K562 (cell line): ENCODE results near the gene SLC44A2. TPM values are rescaled to one million over a fixed set of nuclear protein-coding genes. Genes with fewer than 3 reads are reported as not detected.

Experiments used
- CBFA2T2 ChIP-seq: fragments of 450-650 bp; conservative IDR thresholded peaks from 2 replicates; pipeline ENCODE4 v1.6.1; 2017; ENCODE audit warnings: mild to moderate bottlenecking
- CHD4 ChIP-seq: fragments of 200-600 bp; sonication (generic); IDR thresholded peaks from 3 replicates; pipeline ENCODE4 v1.6.1; 2012; ENCODE audit warnings: low read depth, mild to moderate bottlenecking, mixed read lengths, low read length, inconsistent platforms; ENCODE audit not compliant: insufficient read depth, insufficient replicate concordance, poor library complexity, severe bottlenecking
- ELF2 ChIP-seq: fragments of 250-450 bp; sonication (Bioruptor Pico); IDR thresholded peaks from 2 replicates; pipeline ENCODE4 v1.5.0; 2021; ENCODE audit warnings: mild to moderate bottlenecking
- ESRRA ChIP-seq: fragments of 450-650 bp; IDR thresholded peaks from 2 replicates; pipeline ENCODE4 v1.6.1; 2014; ENCODE audit warnings: low read depth, mild to moderate bottlenecking, moderate library complexity, borderline replicate concordance
- FOS ChIP-seq: IDR thresholded peaks from 3 replicates; pipeline ENCODE4 v1.6.1; 2011; ENCODE audit not compliant: insufficient read length; ENCODE audit errors: extremely low read depth
- HMGXB4 ChIP-seq: sonication (generic); formaldehyde crosslinking; IDR thresholded peaks from 2 replicates; pipeline ENCODE4 v1.8.1; 2023; ENCODE audit warnings: mild to moderate bottlenecking, missing genetic modification reagents
- KLF16 ChIP-seq: IDR thresholded peaks from 2 replicates; pipeline ENCODE4 v1.6.1; 2016; ENCODE audit warnings: antibody characterized with exemption
- NONO ChIP-seq, 2 experiments: fragments of 200-400 bp in 1 of 2; fragments of 450-650 bp in 1 of 2; formaldehyde crosslinking in 1 of 2; IDR thresholded peaks; 2 replicates each; pipeline ENCODE4 v1.6.1; 2017; ENCODE audit warnings: low read depth in 2 of 2, mild to moderate bottlenecking in 2 of 2, moderate library complexity in 2 of 2, low read length in 1 of 2
- PBX2 ChIP-seq, 2 experiments: IDR thresholded peaks in 1 of 2; conservative IDR thresholded peaks in 1 of 2; 2 replicates each; pipeline ENCODE4 v1.6.1; 2016; ENCODE audit warnings: low read depth in 2 of 2, mild to moderate bottlenecking in 1 of 2, missing compliant biosample characterization in 1 of 2, missing genetic modification characterization in 1 of 2, moderate library complexity in 1 of 2
- PHF20 ChIP-seq: fragments of 450-650 bp; IDR thresholded peaks from 2 replicates; pipeline ENCODE4 v1.6.1; 2018; ENCODE audit not compliant: partially characterized antibody
- POLR2AphosphoS5 ChIP-seq: IDR thresholded peaks from 2 replicates; pipeline ENCODE4 v1.6.1; 2011; ENCODE audit warnings: mild to moderate bottlenecking, low read depth, low read length, moderate library complexity; ENCODE audit not compliant: control insufficient read depth, insufficient read depth
- RB1 ChIP-seq: fragments of 450-650 bp; IDR thresholded peaks from 2 replicates; pipeline ENCODE4 v1.6.1; 2017; ENCODE audit warnings: low read depth, mild to moderate bottlenecking
- RNF2 ChIP-seq: sonication (generic); IDR thresholded peaks from 2 replicates; pipeline ENCODE4 v1.6.1; 2016
- RUNX1 ChIP-seq: sonication (generic); IDR thresholded peaks from 2 replicates; pipeline ENCODE4 v1.6.1; 2016; ENCODE audit warnings: antibody characterized with exemption, low read depth
- TAF9B ChIP-seq: fragments of 450-650 bp; IDR thresholded peaks from 2 replicates; pipeline ENCODE4 v1.6.1; 2018; ENCODE audit warnings: mild to moderate bottlenecking; ENCODE audit not compliant: partially characterized antibody
- ZNF146 ChIP-seq: IDR thresholded peaks from one replicate; pipeline ENCODE4 v1.6.1; 2018; ENCODE audit warnings: missing compliant biosample characterization; ENCODE audit not compliant: unreplicated experiment
- ZNF707 ChIP-seq: fragments of 250-450 bp; sonication (Bioruptor Pico); conservative IDR thresholded peaks from 2 replicates; pipeline ENCODE4 v1.8.0; 2022; ENCODE audit warnings: inconsistent platforms, mild to moderate bottlenecking, moderate library complexity
- ZNF75A ChIP-seq: fragments of 450-650 bp; formaldehyde crosslinking; IDR thresholded peaks from 2 replicates; pipeline ENCODE4 v1.4.0; 2020; ENCODE audit warnings: mild to moderate bottlenecking
- polyA plus RNA-seq, 8 experiments: library from polyadenylated mRNA; depleted of rRNA in 4 of 8; stranded (reverse) in 5 of 8; unstranded in 3 of 8; fragments of >200 nt; fragmentation: Nextera tagmentation in 2 of 8; fragmentation: Illumina TruSeq in 1 of 8; extraction: Ambion mirVana in 2 of 8; extraction: Trizol in 1 of 8; gene quantifications; 2 replicates each; pipeline versions ENCODE4 v1.2.1 to v1.2.3, GENCODE V29; 2011 to 2014; ENCODE audit warnings: inconsistent platforms in 1 of 8, missing spikeins in 1 of 8
- total RNA-seq, 7 experiments: library from RNA; depleted of rRNA in 6 of 7; stranded (reverse); fragments of >200 nt in 6 of 7; fragmentation: Illumina TruSeq in 2 of 7; extraction: Trizol in 2 of 7; gene quantifications; 2 replicates each; pipeline versions ENCODE4 v1.2.1 to v1.2.3, GENCODE V29; 2011 to 2021; ENCODE audit warnings: low replicate concordance in 1 of 7
- TF ChIP-seq, protein P1 (sequence below): sonication (generic); formaldehyde crosslinking; IDR thresholded peaks from 2 replicates; pipeline ENCODE4 v1.8.0; 2023; ENCODE audit warnings: mild to moderate bottlenecking, missing genetic modification reagents

Gene SLC44A2
- total and polyA plus RNA-seq, 9 of the 15 experiments (the other 6 are each of a cell fraction or from before 2014, with no cell fraction given): 1.1 to 34.2 (median 8.1) TPM

- peak; percentile 85 for TF ChIP-seq TAF9B
- TF ChIP-seq KLF16: peak; percentile 92
- peak; percentile 47; the same call in 1 of the 2 replicates for TF ChIP-seq RUNX1
- TF ChIP-seq POLR2AphosphoS5: peak; percentile 82
- peak; percentile 8; the same call in 1 of the 2 replicates for TF ChIP-seq RB1
- peak; percentile 93 for TF ChIP-seq ELF2 (CRISPR knock-in tag)
- TF ChIP-seq PBX2 (CRISPR knock-in tag; IDR thresholded peaks at IDR 0.05; ENCODE audit: low read depth): no peak
- no peak for TF ChIP-seq PBX2 (tag; conservative IDR thresholded peaks at IDR 0.05; ENCODE audit: low read depth)
- peak; percentile 71 for TF ChIP-seq FOS
- no peak for TF ChIP-seq CHD4
- no peak; a peak in 1 of 4 replicates for TF ChIP-seq NONO (IDR thresholded peaks at IDR 0.05; ENCODE audit: low read depth in 2 of 2, low read length in 1 of 2)
- TF ChIP-seq ZNF707 (CRISPR knock-in tag): 0 out of 2 replicates have a peak, but pooled peaks have one; percentile 58
- 0 out of 2 replicates have a peak, but pooled peaks have one; percentile 50 for TF ChIP-seq ZNF75A (CRISPR knock-in tag)
- no peak for TF ChIP-seq ZNF146 (CRISPR knock-in tag)
- peak; percentile 99 for TF ChIP-seq CBFA2T2
- 0 out of 2 replicates have a peak, but pooled peaks have one; percentile 18 for TF ChIP-seq HMGXB4 (CRISPR knock-in tag)
- TF ChIP-seq ESRRA: peak; percentile 93
- TF ChIP-seq, protein P1, sequence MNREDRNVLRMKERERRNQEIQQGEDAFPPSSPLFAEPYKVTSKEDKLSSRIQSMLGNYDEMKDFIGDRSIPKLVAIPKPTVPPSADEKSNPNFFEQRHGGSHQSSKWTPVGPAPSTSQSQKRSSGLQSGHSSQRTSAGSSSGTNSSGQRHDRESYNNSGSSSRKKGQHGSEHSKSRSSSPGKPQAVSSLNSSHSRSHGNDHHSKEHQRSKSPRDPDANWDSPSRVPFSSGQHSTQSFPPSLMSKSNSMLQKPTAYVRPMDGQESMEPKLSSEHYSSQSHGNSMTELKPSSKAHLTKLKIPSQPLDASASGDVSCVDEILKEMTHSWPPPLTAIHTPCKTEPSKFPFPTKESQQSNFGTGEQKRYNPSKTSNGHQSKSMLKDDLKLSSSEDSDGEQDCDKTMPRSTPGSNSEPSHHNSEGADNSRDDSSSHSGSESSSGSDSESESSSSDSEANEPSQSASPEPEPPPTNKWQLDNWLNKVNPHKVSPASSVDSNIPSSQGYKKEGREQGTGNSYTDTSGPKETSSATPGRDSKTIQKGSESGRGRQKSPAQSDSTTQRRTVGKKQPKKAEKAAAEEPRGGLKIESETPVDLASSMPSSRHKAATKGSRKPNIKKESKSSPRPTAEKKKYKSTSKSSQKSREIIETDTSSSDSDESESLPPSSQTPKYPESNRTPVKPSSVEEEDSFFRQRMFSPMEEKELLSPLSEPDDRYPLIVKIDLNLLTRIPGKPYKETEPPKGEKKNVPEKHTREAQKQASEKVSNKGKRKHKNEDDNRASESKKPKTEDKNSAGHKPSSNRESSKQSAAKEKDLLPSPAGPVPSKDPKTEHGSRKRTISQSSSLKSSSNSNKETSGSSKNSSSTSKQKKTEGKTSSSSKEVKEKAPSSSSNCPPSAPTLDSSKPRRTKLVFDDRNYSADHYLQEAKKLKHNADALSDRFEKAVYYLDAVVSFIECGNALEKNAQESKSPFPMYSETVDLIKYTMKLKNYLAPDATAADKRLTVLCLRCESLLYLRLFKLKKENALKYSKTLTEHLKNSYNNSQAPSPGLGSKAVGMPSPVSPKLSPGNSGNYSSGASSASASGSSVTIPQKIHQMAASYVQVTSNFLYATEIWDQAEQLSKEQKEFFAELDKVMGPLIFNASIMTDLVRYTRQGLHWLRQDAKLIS (CRISPR knock-in tag): peak; percentile 91
- TF ChIP-seq RNF2: peak; percentile 87
- TF ChIP-seq PHF20: peak; percentile 76
These were observed 28.6 kb downstream of the SLC44A2 start, which contains the start of gene ILF3 (continued) for GRCh38 chr19:10653732-10654609.
